Psoas muscle (tissue), 8 donors: ENCODE data around the gene POLR3E. TPM values are rescaled to one million over a fixed set of nuclear protein-coding genes. Genes with fewer than 3 reads are reported as not detected.
A peak's percentile ranks its signal among the peaks of the same experiment; 100 is the strongest.

Source experiments
- ATAC-seq, 4 donors: fragments of 200-7000 bp; cut with Tn5 transposase; one replicate each; pipeline ENCODE4 v1.9.1; 2020; ENCODE audit warnings: moderate library complexity in 3 of 4, mild to moderate bottlenecking in 2 of 4
- DNase-seq, 2 donors: peaks; one replicate each; pipeline ENCODE4 v3.0.0-alpha.2; 2020
- H3K27ac ChIP-seq: fragments of 200-600 bp; one replicate; pipeline ENCODE4 v1.8.0; 2022
- H3K27me3 ChIP-seq, 3 donors: fragments of 200-600 bp in 1 of 3; one replicate each; pipeline versions ENCODE4 v1.6.1 to v1.8.0; 2013 to 2022; ENCODE audit warnings: low read length in 2 of 3, mild to moderate bottlenecking in 2 of 3, moderate library complexity in 1 of 3; ENCODE audit not compliant: insufficient read depth in 3 of 3
- H3K36me3 ChIP-seq, 2 donors: fragments of 200-600 bp in 1 of 2; one replicate each; pipeline versions ENCODE4 v1.6.1 to v1.8.0; 2013 to 2022; ENCODE audit warnings: low read depth in 1 of 2, mild to moderate bottlenecking in 1 of 2, moderate library complexity in 1 of 2; ENCODE audit not compliant: insufficient read depth in 1 of 2
- H3K4me1 ChIP-seq: fragments of 200-600 bp; one replicate; pipeline ENCODE4 v1.8.0; 2022
- H3K4me3 ChIP-seq: fragments of 200-600 bp; one replicate; pipeline ENCODE4 v1.8.0; 2022; ENCODE audit warnings: mild to moderate bottlenecking
- H3K9me3 ChIP-seq: fragments of 200-600 bp; one replicate; pipeline ENCODE4 v1.8.0; 2022
- WGBS, 3 donors: extraction: QIAGEN DNeasy Blood & Tissue Kit; methylation state at CpG; one replicate each; pipeline versions ENCODE4 v1.1.6 to v1.1.7; 2013; 5-methylcytosine and 5-hydroxymethylcytosine counted together
- intact Hi-C, 2 donors: fragments of 100-400 bp; cut with DNase I; formaldehyde crosslinking; loops; one replicate each; pipeline versions ENCODE4 v1.11.0 to v1.14.2; 2022
- polyA plus RNA-seq, 3 donors: library from polyadenylated mRNA; stranded (reverse); fragments of 200-250 nt; gene quantifications; one replicate each; pipeline ENCODE4 v1.2.3, GENCODE V29; 2013
- total RNA-seq, 4 donors: library from RNA; stranded (reverse); fragmentation: NEBNext Ultra II Directional in 2 of 4; extraction: Animal tissue kit (Norgen Biotek cat#: 25700) in 2 of 4; gene quantifications; one replicate each; pipeline versions ENCODE4 v1.2.1 to v1.2.4, GENCODE V29; 2021 to 2023
- TF ChIP-seq, protein P1 (sequence below): fragments of 200-600 bp; IDR thresholded peaks from one replicate; pipeline ENCODE4 v1.8.0; 2022; ENCODE audit warnings: antibody characterized with exemption
- donor health status: healthy with polysubstance abuse.
- donor health status: DM: no; HTN: no; CAD: no; lungs with moderate emphysema.
- donor health status: Bipolar disorder and iron deficiency.
- donor health status: healthy.
- donor health status: DM: yes; HTN: yes; CAD: no.
- donor health status: DM: no; HTN: no; CAD: no.
- donor health status: DM: no; HTN: no; CAD: no.
- donor health status: DM: yes; HTN: yes; CAD: no.

The POLR3E gene
- total and polyA plus RNA-seq, 7 donors, result 45.6 to 119 (median 90.1) TPM

- intact Hi-C loops, result no loop called here
- no peak overlapping the region for H3K4me3 ChIP-seq
- H3K9me3 ChIP-seq, result no peaks in the 10 kb centered on the region
- no peak overlapping the region for H3K27ac ChIP-seq
- ATAC-seq (no peak), DNase-seq (peak in 1 of 2 donors; percentile 46)
- H3K36me3 ChIP-seq, result peaks cover 0 to 96% of the 10 kb centered on the region in 2 donors
- WGBS, 3 donors, result 83 to 86% (median 86%) methylated on average over 9 of the region's 9 CpGs
- no peaks in the 10 kb centered on the region for H3K27me3 ChIP-seq
- TF ChIP-seq, protein P1, sequence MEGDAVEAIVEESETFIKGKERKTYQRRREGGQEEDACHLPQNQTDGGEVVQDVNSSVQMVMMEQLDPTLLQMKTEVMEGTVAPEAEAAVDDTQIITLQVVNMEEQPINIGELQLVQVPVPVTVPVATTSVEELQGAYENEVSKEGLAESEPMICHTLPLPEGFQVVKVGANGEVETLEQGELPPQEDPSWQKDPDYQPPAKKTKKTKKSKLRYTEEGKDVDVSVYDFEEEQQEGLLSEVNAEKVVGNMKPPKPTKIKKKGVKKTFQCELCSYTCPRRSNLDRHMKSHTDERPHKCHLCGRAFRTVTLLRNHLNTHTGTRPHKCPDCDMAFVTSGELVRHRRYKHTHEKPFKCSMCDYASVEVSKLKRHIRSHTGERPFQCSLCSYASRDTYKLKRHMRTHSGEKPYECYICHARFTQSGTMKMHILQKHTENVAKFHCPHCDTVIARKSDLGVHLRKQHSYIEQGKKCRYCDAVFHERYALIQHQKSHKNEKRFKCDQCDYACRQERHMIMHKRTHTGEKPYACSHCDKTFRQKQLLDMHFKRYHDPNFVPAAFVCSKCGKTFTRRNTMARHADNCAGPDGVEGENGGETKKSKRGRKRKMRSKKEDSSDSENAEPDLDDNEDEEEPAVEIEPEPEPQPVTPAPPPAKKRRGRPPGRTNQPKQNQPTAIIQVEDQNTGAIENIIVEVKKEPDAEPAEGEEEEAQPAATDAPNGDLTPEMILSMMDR, result no peak
- H3K4me1 ChIP-seq, result peaks cover 3% of the 10 kb centered on the region
These were observed 19.2 kb downstream of the POLR3E start for GRCh38 chr16:22316411-22316811.

GRCh38 chr16:22317001-22317530, 19.9 kb downstream of the POLR3E start:
- TF ChIP-seq, protein P1, result no peak
- ATAC-seq (no peak), DNase-seq (no peak)
- Histone ChIP-seq H3K27ac (peak overlapping the region; percentile 42), H3K27me3 (no peaks in the 10 kb centered on the region), H3K4me1 (peaks cover 3% of the 10 kb centered on the region), H3K36me3 (peaks cover 0 to 96% of the 10 kb centered on the region in 2 donors), H3K9me3 (no peaks in the 10 kb centered on the region), H3K4me3 (no peak overlapping the region)
- intact Hi-C loops, result no loop called here
- WGBS, 3 donors, result 85 to 89% (median 87%) methylated on average over 17 of the region's 17 CpGs

GRCh38 chr16:22317625-22318024, 20.4 kb downstream of the POLR3E start:
- H3K27me3 ChIP-seq, result no peaks in the 10 kb centered on the region
- TF ChIP-seq, protein P1, result no peak
- no peaks in the 10 kb centered on the region for H3K9me3 ChIP-seq
- no peak for DNase-seq
- intact Hi-C loops, result no loop called here
- peaks cover 0 to 92% of the 10 kb centered on the region in 2 donors for H3K36me3 ChIP-seq
- no peak overlapping the region for H3K4me3 ChIP-seq
- peak overlapping the region; percentile 42 for H3K27ac ChIP-seq
- H3K4me1 ChIP-seq, result peaks cover 3% of the 10 kb centered on the region
- WGBS, 3 donors, result 38 to 64% (median 46%) methylated on average over 6 of the region's 6 CpGs
- ATAC-seq, result peak in 2 of 4 donors; percentile 39 to 54

DNA sequence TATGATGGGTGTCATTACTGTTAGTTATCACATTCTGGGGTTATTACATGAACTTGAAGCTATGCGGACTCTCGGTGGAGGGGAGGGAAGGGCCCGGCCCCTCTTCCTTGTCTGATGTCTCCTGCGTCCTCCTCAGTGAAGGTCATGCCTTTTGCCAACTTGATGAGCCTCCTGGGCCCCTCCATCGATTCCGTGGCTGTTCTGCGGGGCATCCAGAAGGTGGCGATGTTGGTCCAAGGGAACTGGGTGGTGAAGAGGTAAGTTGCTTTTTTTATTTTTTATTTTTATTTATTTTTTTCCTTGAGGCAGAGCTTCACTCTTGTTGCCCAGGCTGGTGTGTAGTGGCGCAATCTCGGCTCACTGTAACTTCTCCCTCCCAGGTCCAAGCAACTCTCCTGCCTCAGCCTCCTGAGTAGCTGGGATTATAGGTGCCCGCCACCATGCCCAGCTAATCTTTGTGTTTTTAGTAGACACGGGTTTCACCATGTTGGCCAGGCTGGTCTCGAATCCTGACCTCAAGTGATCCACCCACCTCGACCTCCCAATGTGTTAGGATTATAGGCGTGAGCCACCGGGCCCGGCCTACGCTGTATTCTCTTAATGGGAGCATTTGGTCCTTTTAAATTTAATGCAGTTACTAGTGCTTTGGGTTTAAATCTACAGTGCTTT, 21.6 kb downstream of the POLR3E start:
- H3K27me3 ChIP-seq, result no peaks in the 10 kb centered on the region
- H3K9me3 ChIP-seq, result no peaks in the 10 kb centered on the region
- H3K4me1 ChIP-seq, result peaks cover 3% of the 10 kb centered on the region
- ATAC-seq, result peak; percentile 12 to 51 (median 35)
- TF ChIP-seq, protein P1, result peak; percentile 60
- H3K4me3 ChIP-seq, result no peak overlapping the region
- intact Hi-C loops, result no loop called here
- H3K27ac ChIP-seq, result no peak overlapping the region
- 62 to 77% (median 63%) methylated on average over 18 of the region's 18 CpGs for WGBS, 3 donors
- H3K36me3 ChIP-seq, result peaks cover 0 to 92% of the 10 kb centered on the region in 2 donors
- DNase-seq, result peak in 1 of 2 donors; percentile 64
